ENCODE measurements around the gene COPS9. TPM values are rescaled to one million over a fixed set of nuclear protein-coding genes. Genes with fewer than 3 reads are reported as not detected.

The COPS9 gene
- total RNA-seq, 1 donor from 2014 or later = 156 TPM

DNA sequence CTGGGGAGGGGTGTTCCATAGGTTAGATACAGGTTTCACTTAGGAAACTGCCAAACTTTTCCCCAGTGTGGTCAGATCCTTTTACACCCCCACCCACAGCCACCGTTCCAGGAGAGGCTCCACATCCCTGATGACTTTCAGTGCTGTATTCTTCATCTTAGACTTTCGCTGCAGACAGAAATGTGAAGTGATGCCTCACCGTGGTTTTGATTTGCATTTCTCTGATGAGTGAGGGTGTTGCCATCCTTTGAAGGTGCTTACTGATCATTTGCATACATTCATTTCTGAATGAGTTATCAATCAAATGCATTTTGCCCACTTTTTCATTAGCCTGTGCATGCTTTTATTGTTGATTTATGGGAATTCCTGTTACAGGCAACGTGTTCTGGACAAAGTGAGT lies 14.9 kb downstream of the COPS9 start:
- H3K4me3 Mint-ChIP-seq (ENCODE audit: unreplicated experiment) = no peak overlapping the region
- DNase-seq (ENCODE audit: extremely low spot score, unreplicated experiment) = no peak
- H3K9me3 Mint-ChIP-seq (ENCODE audit: unreplicated experiment) = peaks cover 4% of the 10 kb centered on the region
- H3K27me3 Mint-ChIP-seq (ENCODE audit: unreplicated experiment) = peaks cover 2% of the 10 kb centered on the region
- TF ChIP-seq, protein P1, sequence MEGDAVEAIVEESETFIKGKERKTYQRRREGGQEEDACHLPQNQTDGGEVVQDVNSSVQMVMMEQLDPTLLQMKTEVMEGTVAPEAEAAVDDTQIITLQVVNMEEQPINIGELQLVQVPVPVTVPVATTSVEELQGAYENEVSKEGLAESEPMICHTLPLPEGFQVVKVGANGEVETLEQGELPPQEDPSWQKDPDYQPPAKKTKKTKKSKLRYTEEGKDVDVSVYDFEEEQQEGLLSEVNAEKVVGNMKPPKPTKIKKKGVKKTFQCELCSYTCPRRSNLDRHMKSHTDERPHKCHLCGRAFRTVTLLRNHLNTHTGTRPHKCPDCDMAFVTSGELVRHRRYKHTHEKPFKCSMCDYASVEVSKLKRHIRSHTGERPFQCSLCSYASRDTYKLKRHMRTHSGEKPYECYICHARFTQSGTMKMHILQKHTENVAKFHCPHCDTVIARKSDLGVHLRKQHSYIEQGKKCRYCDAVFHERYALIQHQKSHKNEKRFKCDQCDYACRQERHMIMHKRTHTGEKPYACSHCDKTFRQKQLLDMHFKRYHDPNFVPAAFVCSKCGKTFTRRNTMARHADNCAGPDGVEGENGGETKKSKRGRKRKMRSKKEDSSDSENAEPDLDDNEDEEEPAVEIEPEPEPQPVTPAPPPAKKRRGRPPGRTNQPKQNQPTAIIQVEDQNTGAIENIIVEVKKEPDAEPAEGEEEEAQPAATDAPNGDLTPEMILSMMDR (IDR thresholded peaks at IDR 0.05) = no peak
- H3K27ac Mint-ChIP-seq (ENCODE audit: unreplicated experiment) = no peak overlapping the region
- no peaks in the 10 kb centered on the region for H3K4me1 Mint-ChIP-seq (ENCODE audit: unreplicated experiment)
- H3K36me3 Mint-ChIP-seq (ENCODE audit: unreplicated experiment) = peaks cover 4% of the 10 kb centered on the region

DNA sequence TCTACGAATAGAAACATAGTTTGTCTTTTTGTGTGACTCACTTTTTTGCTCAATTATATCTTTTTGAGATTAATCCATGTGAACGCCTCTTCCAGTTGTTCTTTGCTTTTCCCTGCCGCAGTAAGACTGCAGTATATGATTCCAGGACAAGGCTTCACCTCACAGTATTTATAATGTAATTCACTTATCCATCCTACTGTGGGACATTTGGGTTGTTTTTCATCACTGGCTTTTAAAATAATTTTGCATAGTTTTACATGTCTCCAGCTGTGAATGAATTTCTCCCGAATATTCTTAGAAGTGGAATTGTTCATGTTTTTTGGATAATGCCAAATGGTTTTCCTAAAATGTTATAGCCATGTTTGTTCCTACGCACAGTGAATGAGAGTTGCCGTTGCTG lies 21.9 kb downstream of the COPS9 start:
- DNase-seq (ENCODE audit: extremely low spot score, unreplicated experiment) = no peak
- H3K4me1 Mint-ChIP-seq (ENCODE audit: unreplicated experiment) = peaks cover 3% of the 10 kb centered on the region
- H3K27me3 Mint-ChIP-seq (ENCODE audit: unreplicated experiment) = peaks cover 28% of the 10 kb centered on the region
- no peaks in the 10 kb centered on the region for H3K9me3 Mint-ChIP-seq (ENCODE audit: unreplicated experiment)
- no peak overlapping the region for H3K4me3 Mint-ChIP-seq (ENCODE audit: unreplicated experiment)
- no peak overlapping the region for H3K27ac Mint-ChIP-seq (ENCODE audit: unreplicated experiment)
- TF ChIP-seq, protein P1 (IDR thresholded peaks at IDR 0.05) = no peak
- no peaks in the 10 kb centered on the region for H3K36me3 Mint-ChIP-seq (ENCODE audit: unreplicated experiment)

DNA sequence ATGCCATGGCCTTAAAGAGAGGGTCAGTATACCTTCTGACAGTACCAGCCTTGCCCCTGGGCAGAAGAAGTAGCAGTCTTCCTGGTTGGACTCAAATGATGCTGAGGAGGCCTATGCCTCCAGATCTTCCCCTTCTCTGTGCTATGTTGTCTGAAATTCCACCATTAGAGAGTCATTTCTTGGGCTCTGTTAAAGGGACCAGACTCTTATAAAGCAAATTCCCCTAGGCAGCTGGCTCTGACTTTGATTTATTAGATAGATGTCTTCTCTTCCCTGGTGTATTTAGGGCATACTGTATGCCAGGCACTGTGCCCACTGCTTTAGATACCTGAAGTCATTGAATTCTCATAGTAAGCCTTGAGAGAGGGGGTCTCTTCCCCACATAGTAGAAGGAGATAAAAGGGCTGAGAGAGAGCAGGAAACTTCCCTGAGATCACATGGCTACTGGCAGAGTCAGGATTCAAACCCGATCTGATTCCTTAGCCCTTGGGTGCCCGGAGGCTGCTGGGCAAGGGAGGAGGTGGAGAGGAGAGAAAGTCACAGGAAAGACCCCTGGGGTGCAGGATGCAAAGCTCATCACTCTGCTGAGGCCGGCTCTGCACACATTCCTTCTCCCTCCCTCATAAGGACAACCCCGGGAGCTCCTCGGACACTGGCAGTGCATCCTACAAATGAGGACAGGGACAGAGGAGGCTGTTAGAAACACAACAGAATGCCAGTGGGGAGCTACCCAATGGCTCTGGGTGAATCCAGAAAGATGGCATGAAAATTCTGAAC lies 23.0 kb downstream of the COPS9 start:
- Mint-ChIP-seq H3K27ac (ENCODE audit: unreplicated experiment) (no peak overlapping the region), H3K4me3 (ENCODE audit: unreplicated experiment) (no peak overlapping the region), H3K4me1 (ENCODE audit: unreplicated experiment) (peaks cover 3% of the 10 kb centered on the region), H3K27me3 (ENCODE audit: unreplicated experiment) (peaks cover 28% of the 10 kb centered on the region), H3K9me3 (ENCODE audit: unreplicated experiment) (no peaks in the 10 kb centered on the region), H3K36me3 (ENCODE audit: unreplicated experiment) (no peaks in the 10 kb centered on the region)
- TF ChIP-seq, protein P1 (IDR thresholded peaks at IDR 0.05) = no peak
- DNase-seq (ENCODE audit: extremely low spot score, unreplicated experiment) = no peak

DNA sequence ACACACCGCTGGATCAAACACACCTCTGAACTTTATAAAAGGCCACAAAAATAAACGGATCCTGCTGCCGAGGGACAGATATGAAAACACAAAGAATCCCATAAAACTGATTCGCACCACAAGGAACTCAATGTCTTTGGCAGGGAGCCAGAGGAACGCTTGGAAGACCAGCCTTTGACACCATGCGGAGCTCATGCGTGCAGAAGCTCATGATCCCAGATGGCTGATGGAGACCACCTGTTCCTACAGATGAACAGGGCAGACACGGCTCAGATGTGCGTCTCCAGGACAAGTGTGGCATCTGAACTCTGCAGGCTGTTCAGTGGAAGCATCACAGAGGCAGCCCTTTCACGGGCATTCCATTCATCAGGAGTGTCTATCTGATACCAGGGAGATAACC lies 24.9 kb downstream of the COPS9 start:
- Mint-ChIP-seq H3K9me3 (ENCODE audit: unreplicated experiment) (no peaks in the 10 kb centered on the region), H3K4me1 (ENCODE audit: unreplicated experiment) (peaks cover 3% of the 10 kb centered on the region), H3K4me3 (ENCODE audit: unreplicated experiment) (no peak overlapping the region), H3K36me3 (ENCODE audit: unreplicated experiment) (no peaks in the 10 kb centered on the region), H3K27me3 (ENCODE audit: unreplicated experiment) (peaks cover 27% of the 10 kb centered on the region), H3K27ac (ENCODE audit: unreplicated experiment) (no peak overlapping the region)
- TF ChIP-seq, protein P1 (IDR thresholded peaks at IDR 0.05) = no peak
- DNase-seq (ENCODE audit: extremely low spot score, unreplicated experiment) = no peak

DNA sequence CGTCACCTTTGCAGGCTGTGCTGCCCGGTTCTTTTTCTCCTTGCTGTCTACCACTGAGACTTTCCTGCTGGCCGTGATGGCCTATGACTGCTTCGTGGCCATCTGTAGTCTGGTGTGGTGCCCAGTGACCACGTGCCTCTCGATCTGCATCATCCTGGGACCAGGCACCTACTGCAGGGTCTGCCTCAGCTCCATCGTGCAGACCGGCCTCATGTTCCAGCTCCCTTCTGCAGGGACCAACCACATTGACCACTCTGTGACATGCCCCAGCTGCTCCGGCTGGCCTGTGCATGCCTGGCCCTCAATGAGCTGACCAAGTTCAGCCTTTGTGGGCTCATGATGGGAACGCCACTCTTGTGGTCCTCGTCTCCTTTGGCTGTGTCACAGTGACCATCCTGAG lies 26.7 kb downstream of the COPS9 start:
- no peak overlapping the region for H3K27ac Mint-ChIP-seq (ENCODE audit: unreplicated experiment)
- H3K4me1 Mint-ChIP-seq (ENCODE audit: unreplicated experiment) = peaks cover 3% of the 10 kb centered on the region
- H3K27me3 Mint-ChIP-seq (ENCODE audit: unreplicated experiment) = peaks cover 15% of the 10 kb centered on the region
- no peaks in the 10 kb centered on the region for H3K9me3 Mint-ChIP-seq (ENCODE audit: unreplicated experiment)
- TF ChIP-seq, protein P1 (IDR thresholded peaks at IDR 0.05) = no peak
- DNase-seq (ENCODE audit: extremely low spot score, unreplicated experiment) = no peak
- no peaks in the 10 kb centered on the region for H3K36me3 Mint-ChIP-seq (ENCODE audit: unreplicated experiment)
- H3K4me3 Mint-ChIP-seq (ENCODE audit: unreplicated experiment) = no peak overlapping the region

All from osteocyte (in vitro differentiated cells).